Activated naive CD4-positive, alpha-beta T cell treated with anti-CD3 and anti-CD28 coated beads, Interleukin-2, amount 10 ng/mL, durations not matched to agents 7 days and 5 days (primary cell): ENCODE data around the gene LMNB1.
"Not testable (repeated sequence)": the region's sequence is repeated elsewhere in the genome, so short reads cannot be mapped to it uniquely, and the experiment has no call there.

Experiments used
- CTCF ChIA-PET: fragments of 350-600 bp; sonication (Branson Sonifier 250); formaldehyde crosslinking; loops from one replicate; lab custom pipeline; 2021; ENCODE audit warnings: antibody characterized with exemption; lab: Charles Lee
- DNase-seq: peaks from one replicate; pipeline ENCODE4 v3.0.0-alpha.2; 2020
- H3K27ac Mint-ChIP-seq: one replicate; pipeline ENCODE4 v1.8.0; 2021; ENCODE audit warnings: mild to moderate bottlenecking, moderate library complexity, mixed read lengths
- H3K27me3 Mint-ChIP-seq: one replicate; pipeline ENCODE4 v1.8.0; 2021; ENCODE audit warnings: mild to moderate bottlenecking, mixed read lengths
- H3K36me3 Mint-ChIP-seq: one replicate; pipeline ENCODE4 v1.8.0; 2021; ENCODE audit warnings: mixed read lengths
- H3K4me1 Mint-ChIP-seq: one replicate; pipeline ENCODE4 v1.8.0; 2021; ENCODE audit warnings: mixed read lengths
- H3K4me3 Mint-ChIP-seq: one replicate; pipeline ENCODE4 v1.8.0; 2021; ENCODE audit warnings: mild to moderate bottlenecking, moderate library complexity, mixed read lengths
- H3K9me3 Mint-ChIP-seq: one replicate; pipeline ENCODE4 v1.8.0; 2021; ENCODE audit warnings: mixed read lengths

The LMNB1 gene

GRCh38 chr5:126776499-126777256 is at the start of gene LMNB1:
TSS of gene LMNB1 (plus strand) at chr5:126777136. CDS start at chr5:126777509, 373 bp downstream.
- Mint-ChIP-seq H3K9me3 (no peaks in the 10 kb centered on the region), H3K36me3 (peaks cover 31% of the 10 kb centered on the region), H3K27ac (peak within 1 kb of the TSS; percentile 99), H3K27me3 (no peaks in the 10 kb centered on the region), H3K4me1 (peaks cover 39% of the 10 kb centered on the region), H3K4me3 (peak within 1 kb of the TSS; percentile 96)
- CTCF ChIA-PET = interaction anchor here (0.9 to 7.8 kb wide), 12 partner anchors 13 to 277 kb away, joined by 3 to 298 read pairs (median 10); no protein-coding TSS in a partner anchor
- peak; percentile 96 for DNase-seq

GRCh38 chr5:126732716-126733115 is 44.2 kb upstream of the LMNB1 start:
- Mint-ChIP-seq H3K4me1 (peaks cover 29% of the 10 kb centered on the region), H3K4me3 (no peak overlapping the region), H3K27me3 (peaks cover 8% of the 10 kb centered on the region), H3K9me3 (no peaks in the 10 kb centered on the region), H3K27ac (no peak overlapping the region), H3K36me3 (no peaks in the 10 kb centered on the region)
- DNase-seq = no peak
- CTCF ChIA-PET = interaction anchor here (0.5 to 1.0 kb wide), 2 partner anchors 25 to 78 kb away, joined by 3 read pairs; no protein-coding TSS in a partner anchor

GRCh38 chr5:126734573-126734972 is 42.4 kb upstream of the LMNB1 start:
- Mint-ChIP-seq H3K4me1 (peaks cover 29% of the 10 kb centered on the region), H3K27me3 (peaks cover 12% of the 10 kb centered on the region)
- DNase-seq, H3K4me3 Mint-ChIP-seq, H3K36me3 Mint-ChIP-seq, CTCF ChIA-PET, H3K9me3 Mint-ChIP-seq, H3K27ac Mint-ChIP-seq: not testable (repeated sequence)

GRCh38 chr5:126736141-126736540 is 40.8 kb upstream of the LMNB1 start:
- Mint-ChIP-seq H3K36me3 (no peaks in the 10 kb centered on the region), H3K4me3 (no peak overlapping the region), H3K4me1 (peaks cover 14% of the 10 kb centered on the region), H3K9me3 (no peaks in the 10 kb centered on the region), H3K27me3 (peaks cover 12% of the 10 kb centered on the region), H3K27ac (no peak overlapping the region)
- no peak for DNase-seq
- CTCF ChIA-PET = no interaction called here

- no peaks in the 10 kb centered on the region for H3K36me3 Mint-ChIP-seq
- no peak for DNase-seq
- no peak overlapping the region for H3K4me3 Mint-ChIP-seq
- CTCF ChIA-PET = no interaction called here
- H3K27ac Mint-ChIP-seq = no peak overlapping the region
- no peaks in the 10 kb centered on the region for H3K9me3 Mint-ChIP-seq
- H3K27me3 Mint-ChIP-seq = peaks cover 12% of the 10 kb centered on the region
- H3K4me1 Mint-ChIP-seq = peaks cover 6% of the 10 kb centered on the region
These were observed 35.6 kb upstream of the LMNB1 start for GRCh38 chr5:126741361-126741760.

GRCh38 chr5:126742425-126742824 is 34.5 kb upstream of the LMNB1 start:
- H3K4me3 Mint-ChIP-seq = no peak overlapping the region
- DNase-seq = no peak
- H3K27me3 Mint-ChIP-seq = peaks cover 11% of the 10 kb centered on the region
- no peaks in the 10 kb centered on the region for H3K36me3 Mint-ChIP-seq
- no peaks in the 10 kb centered on the region for H3K9me3 Mint-ChIP-seq
- peaks cover 9% of the 10 kb centered on the region for H3K4me1 Mint-ChIP-seq
- no peak overlapping the region for H3K27ac Mint-ChIP-seq
- CTCF ChIA-PET = no interaction called here

- H3K4me1 Mint-ChIP-seq = peaks cover 31% of the 10 kb centered on the region
- no peaks in the 10 kb centered on the region for H3K36me3 Mint-ChIP-seq
- no peaks in the 10 kb centered on the region for H3K27me3 Mint-ChIP-seq
- no peak overlapping the region for H3K27ac Mint-ChIP-seq
- H3K4me3 Mint-ChIP-seq = no peak overlapping the region
- CTCF ChIA-PET = no interaction called here
- DNase-seq = no peak
- no peaks in the 10 kb centered on the region for H3K9me3 Mint-ChIP-seq
These were observed 32.1 kb upstream of the LMNB1 start for GRCh38 chr5:126744836-126745235.

GRCh38 chr5:126745259-126745992 is 31.5 kb upstream of the LMNB1 start:
- no peak for DNase-seq
- H3K4me1 Mint-ChIP-seq = peaks cover 32% of the 10 kb centered on the region
- CTCF ChIA-PET = interaction anchor here (0.7 kb wide), 1 partner anchor 38 kb away, joined by 4 read pairs; no protein-coding TSS in a partner anchor
- H3K36me3 Mint-ChIP-seq = no peaks in the 10 kb centered on the region
- H3K4me3 Mint-ChIP-seq = no peak overlapping the region
- H3K27me3 Mint-ChIP-seq = no peaks in the 10 kb centered on the region
- H3K9me3 Mint-ChIP-seq = no peaks in the 10 kb centered on the region
- no peak overlapping the region for H3K27ac Mint-ChIP-seq

GRCh38 chr5:126746290-126746689 is 30.6 kb upstream of the LMNB1 start:
- Mint-ChIP-seq H3K9me3 (no peaks in the 10 kb centered on the region), H3K27ac (peak overlapping the region; percentile 49), H3K27me3 (no peaks in the 10 kb centered on the region), H3K36me3 (no peaks in the 10 kb centered on the region), H3K4me1 (peaks cover 32% of the 10 kb centered on the region), H3K4me3 (no peak overlapping the region)
- CTCF ChIA-PET = interaction anchor here (0.7 kb wide), 1 partner anchor 39 kb away, joined by 4 read pairs; no protein-coding TSS in a partner anchor
- DNase-seq = no peak

GRCh38 chr5:126752081-126752785 is 24.7 kb upstream of the LMNB1 start:
- Mint-ChIP-seq H3K4me3 (no peak overlapping the region), H3K27me3 (no peaks in the 10 kb centered on the region), H3K4me1 (peaks cover 34% of the 10 kb centered on the region), H3K27ac (no peak overlapping the region), H3K9me3 (no peaks in the 10 kb centered on the region), H3K36me3 (no peaks in the 10 kb centered on the region)
- CTCF ChIA-PET = no interaction called here
- no peak for DNase-seq

- Mint-ChIP-seq H3K36me3 (no peaks in the 10 kb centered on the region), H3K27me3 (no peaks in the 10 kb centered on the region), H3K4me3 (no peak overlapping the region), H3K27ac (no peak overlapping the region), H3K4me1 (peaks cover 34% of the 10 kb centered on the region), H3K9me3 (no peaks in the 10 kb centered on the region)
- no peak for DNase-seq
- CTCF ChIA-PET = no interaction called here
These were observed 23.7 kb upstream of the LMNB1 start for GRCh38 chr5:126753227-126753626.

GRCh38 chr5:126754609-126755008 is 22.3 kb upstream of the LMNB1 start:
- no peak overlapping the region for H3K27ac Mint-ChIP-seq

GRCh38 chr5:126755593-126755992 is 21.3 kb upstream of the LMNB1 start:
- no peak for DNase-seq
- Mint-ChIP-seq H3K27me3 (no peaks in the 10 kb centered on the region), H3K4me3 (no peak overlapping the region), H3K36me3 (no peaks in the 10 kb centered on the region), H3K9me3 (no peaks in the 10 kb centered on the region), H3K4me1 (peaks cover 43% of the 10 kb centered on the region), H3K27ac (no peak overlapping the region)
- CTCF ChIA-PET = interaction anchor here (1.0 kb wide), 1 partner anchor 78 kb away, joined by 3 read pairs; no protein-coding TSS in a partner anchor

More at GRCh38 chr5:126754609-126755008, 22.3 kb upstream of the LMNB1 start:
- H3K36me3 Mint-ChIP-seq = no peaks in the 10 kb centered on the region
- CTCF ChIA-PET = interaction anchor here (0.6 kb wide), 1 partner anchor 13 kb away, joined by 3 read pairs; no protein-coding TSS in a partner anchor
- no peaks in the 10 kb centered on the region for H3K9me3 Mint-ChIP-seq
- H3K27me3 Mint-ChIP-seq = no peaks in the 10 kb centered on the region
- H3K4me3 Mint-ChIP-seq = no peak overlapping the region
- no peak for DNase-seq
- H3K4me1 Mint-ChIP-seq = peaks cover 37% of the 10 kb centered on the region
